Measurements from ENCODE around the gene CAMTA1. TPM values are rescaled to one million over a fixed set of nuclear protein-coding genes. Genes with fewer than 3 reads are reported as not detected.
A peak's percentile ranks its signal among the peaks of the same experiment; 100 is the strongest.
"Not testable (repeated sequence)": the region's sequence is repeated elsewhere in the genome, so short reads cannot be mapped to it uniquely, and the experiment has no call there.

The CAMTA1 gene
- polyA plus RNA-seq, 3 donors, result 81.9 to 89.8 (median 88.0) TPM

- no peak for DNase-seq (ENCODE audit: extremely low read depth in 1 of 11, low read depth in 9 of 11, low spot score in 4 of 11)
These were observed 537.7 kb downstream of the CAMTA1 start for GRCh38 chr1:7322912-7323311.

GRCh38 chr1:7325254-7325653 is 540.0 kb downstream of the CAMTA1 start:
- no peak for DNase-seq (ENCODE audit: extremely low read depth in 1 of 11, low read depth in 9 of 11, low spot score in 4 of 11)

GRCh38 chr1:7326366-7326765 is 541.1 kb downstream of the CAMTA1 start:
- no peak for DNase-seq (ENCODE audit: extremely low read depth in 1 of 11, low read depth in 9 of 11, low spot score in 4 of 11)

- DNase-seq (ENCODE audit: extremely low read depth in 1 of 11, low read depth in 9 of 11, low spot score in 4 of 11), result no peak
These were observed 542.6 kb downstream of the CAMTA1 start for GRCh38 chr1:7327849-7328248.

- DNase-seq (ENCODE audit: extremely low read depth in 1 of 11, low read depth in 9 of 11, low spot score in 4 of 11), result no peak
These were observed 544.8 kb downstream of the CAMTA1 start for GRCh38 chr1:7329868-7330615.

- not testable (repeated sequence) for DNase-seq (ENCODE audit: extremely low read depth in 1 of 11, low read depth in 9 of 11, low spot score in 4 of 11)
These were observed 545.5 kb downstream of the CAMTA1 start for GRCh38 chr1:7330726-7331125.

GRCh38 chr1:7331926-7332535 is 546.8 kb downstream of the CAMTA1 start:
- no peak for DNase-seq (ENCODE audit: extremely low read depth in 1 of 11, low read depth in 9 of 11, low spot score in 4 of 11)

- DNase-seq (ENCODE audit: extremely low read depth in 1 of 11, low read depth in 9 of 11, low spot score in 4 of 11), result no peak
These were observed 547.8 kb downstream of the CAMTA1 start for GRCh38 chr1:7333094-7333493.

GRCh38 chr1:7333620-7334019 is 548.4 kb downstream of the CAMTA1 start:
- no peak for DNase-seq (ENCODE audit: extremely low read depth in 1 of 11, low read depth in 9 of 11, low spot score in 4 of 11)

- DNase-seq (ENCODE audit: extremely low read depth in 1 of 11, low read depth in 9 of 11, low spot score in 4 of 11), result peak in 8 of 11 donors; percentile 24 to 65 (median 38)
These were observed 549.3 kb downstream of the CAMTA1 start for GRCh38 chr1:7334475-7335035.

- DNase-seq (ENCODE audit: extremely low read depth in 1 of 11, low read depth in 9 of 11, low spot score in 4 of 11), result no peak
These were observed 550.1 kb downstream of the CAMTA1 start for GRCh38 chr1:7335224-7335879.

GRCh38 chr1:7338439-7338838 is 553.2 kb downstream of the CAMTA1 start:
- DNase-seq (ENCODE audit: extremely low read depth in 1 of 11, low read depth in 9 of 11, low spot score in 4 of 11), result no peak

- DNase-seq (ENCODE audit: extremely low read depth in 1 of 11, low read depth in 9 of 11, low spot score in 4 of 11), result no peak
These were observed 553.8 kb downstream of the CAMTA1 start for GRCh38 chr1:7339014-7339413.

- DNase-seq (ENCODE audit: extremely low read depth in 1 of 11, low read depth in 9 of 11, low spot score in 4 of 11), result no peak
These were observed 554.7 kb downstream of the CAMTA1 start for GRCh38 chr1:7339953-7340352.

GRCh38 chr1:7341145-7341905 is 556.1 kb downstream of the CAMTA1 start:
- DNase-seq (ENCODE audit: extremely low read depth in 1 of 11, low read depth in 9 of 11, low spot score in 4 of 11), result no peak

- DNase-seq (ENCODE audit: extremely low read depth in 1 of 11, low read depth in 9 of 11, low spot score in 4 of 11), result no peak
These were observed 558.6 kb downstream of the CAMTA1 start for GRCh38 chr1:7343882-7344281.

GRCh38 chr1:7344299-7344698 is 559.0 kb downstream of the CAMTA1 start:
- no peak for DNase-seq (ENCODE audit: extremely low read depth in 1 of 11, low read depth in 9 of 11, low spot score in 4 of 11)

GRCh38 chr1:7345516-7345915 is 560.3 kb downstream of the CAMTA1 start:
- no peak for DNase-seq (ENCODE audit: extremely low read depth in 1 of 11, low read depth in 9 of 11, low spot score in 4 of 11)

GRCh38 chr1:7346070-7346596 is 560.9 kb downstream of the CAMTA1 start:
- DNase-seq (ENCODE audit: extremely low read depth in 1 of 11, low read depth in 9 of 11, low spot score in 4 of 11), result no peak
